HG02588 (cell line): ENCODE measurements around the gene SLC12A9.

Experiments
- ATAC-seq: cut with Tn5 transposase; IDR thresholded peaks from one replicate; pipeline ENCODE4 v1.9.1; 2021; ENCODE audit warnings: mild to moderate bottlenecking, moderate library complexity; ENCODE audit not compliant: unreplicated experiment

The SLC12A9 gene

GRCh38 chr7:100882201-100882600 is 29.7 kb downstream of the SLC12A9 start:
- no peak for ATAC-seq

GRCh38 chr7:100882785-100883526 is 30.4 kb downstream of the SLC12A9 start:
- no peak for ATAC-seq

GRCh38 chr7:100884736-100885439 is 32.4 kb downstream of the SLC12A9 start:
- ATAC-seq = no peak

GRCh38 chr7:100885440-100886141 is 33.1 kb downstream of the SLC12A9 start:
- ATAC-seq = no peak

GRCh38 chr7:100886142-100886935 is 33.8 kb downstream of the SLC12A9 start:
- no peak for ATAC-seq

GRCh38 chr7:100886936-100887515 is 34.5 kb downstream of the SLC12A9 start:
- ATAC-seq = no peak

- ATAC-seq = no peak
Measured at GRCh38 chr7:100887516-100888290, 35.2 kb downstream of the SLC12A9 start.

GRCh38 chr7:100888291-100888987 is 35.9 kb downstream of the SLC12A9 start:
- ATAC-seq = no peak

- ATAC-seq = peak; percentile 20
Measured at GRCh38 chr7:100888988-100889750, 36.7 kb downstream of the SLC12A9 start, which contains the start of gene UFSP1. TSS of gene UFSP1 (minus strand) at chr7:100889715. CDS start at chr7:100889271, 444 bp downstream.

GRCh38 chr7:100890653-100891567 is 38.4 kb downstream of the SLC12A9 start:
- ATAC-seq = no peak

- no peak for ATAC-seq
Measured at GRCh38 chr7:100891568-100892247, 39.2 kb downstream of the SLC12A9 start.

GRCh38 chr7:100892364-100893317 is 40.1 kb downstream of the SLC12A9 start:
- no peak for ATAC-seq

GRCh38 chr7:100893318-100893895 is 40.9 kb downstream of the SLC12A9 start:
- no peak for ATAC-seq

GRCh38 chr7:100893910-100894721 is 41.6 kb downstream of the SLC12A9 start:
- ATAC-seq = no peak
